Measurements from ENCODE around the gene SMIM43. TPM values are rescaled to one million over a fixed set of nuclear protein-coding genes. Genes with fewer than 3 reads are reported as not detected.
A peak's percentile ranks its signal among the peaks of the same experiment; 100 is the strongest.

SMIM43 gene
- 0.21 TPM for polyA plus RNA-seq (2013, experiment 1 of 2)
- 0.25 TPM for polyA plus RNA-seq (2013, experiment 2 of 2)

- WGBS (ENCODE audit: extremely low coverage, insufficient coverage, low lambda C conversion rate) = no CpG with 5 or more reads among the region's 75 CpGs
- Histone ChIP-seq H2BK15ac (replicated peaks; ENCODE audit: low read depth) (no peak within 1 kb of the TSS), H2BK120ac (ENCODE audit: low read depth, low read length) (no peak within 1 kb of the TSS), H3K9ac (ENCODE audit: low read length) (peak within 1 kb of the TSS; percentile 56), H3K4me1 (ENCODE audit: control insufficient read depth, low read depth, low read length) (no peaks in the 10 kb centered on the region), H3K27me3 (ENCODE audit: insufficient read depth, low read length, poor library complexity) (peaks cover 38% of the 10 kb centered on the region), H3K4ac (ENCODE audit: low read depth, low read length) (no peak within 1 kb of the TSS), H3K23ac (ENCODE audit: low read length) (no peak within 1 kb of the TSS), H2AK5ac (ENCODE audit: low read length) (no peak within 1 kb of the TSS), H3K4me3 (ENCODE audit: low read length) (peak within 1 kb of the TSS; percentile 36), H3K18ac (ENCODE audit: low read length) (no peak within 1 kb of the TSS), H3K56ac (ENCODE audit: low read length) (peak within 1 kb of the TSS; percentile 72), H4K8ac (ENCODE audit: low read depth, low read length) (no peak within 1 kb of the TSS), H3K79me1 (ENCODE audit: low read length) (no peaks in the 10 kb centered on the region), H3K79me2 (ENCODE audit: control insufficient read depth, insufficient read depth, low read length) (no peaks in the 10 kb centered on the region), H3K27ac (ENCODE audit: low read depth, low read length) (no peak within 1 kb of the TSS), H3K4me2 (ENCODE audit: low read length) (peak within 1 kb of the TSS; percentile 92), H4K5ac (ENCODE audit: low read length) (no peak within 1 kb of the TSS), H2BK5ac (ENCODE audit: low read length) (no peak within 1 kb of the TSS), H3K36me3 (ENCODE audit: control insufficient read depth, insufficient read depth, low read length) (no peaks in the 10 kb centered on the region)
- DNase-seq = peak; percentile 38
These were observed at the start of gene SMIM43 for GRCh38 chr4:121764702-121765367. TSS of gene SMIM43 (minus strand) at chr4:121765164. CDS start at chr4:121765105, 59 bp downstream.

GRCh38 chr4:121814756-121815155 is 49.8 kb upstream of the SMIM43 start:
- Histone ChIP-seq H4K5ac (ENCODE audit: low read length) (no peak overlapping the region), H3K36me3 (ENCODE audit: control insufficient read depth, insufficient read depth, low read length) (peaks cover 7% of the 10 kb centered on the region), H3K79me2 (ENCODE audit: control insufficient read depth, insufficient read depth, low read length) (no peaks in the 10 kb centered on the region), H3K4me1 (ENCODE audit: control insufficient read depth, low read depth, low read length) (no peaks in the 10 kb centered on the region), H3K56ac (ENCODE audit: low read length) (no peak overlapping the region), H3K79me1 (ENCODE audit: low read length) (peaks cover 2% of the 10 kb centered on the region), H3K4ac (ENCODE audit: low read depth, low read length) (no peak overlapping the region), H3K18ac (ENCODE audit: low read length) (no peak overlapping the region), H3K4me2 (ENCODE audit: low read length) (no peak overlapping the region), H2BK15ac (replicated peaks; ENCODE audit: low read depth) (no peak overlapping the region), H2BK5ac (ENCODE audit: low read length) (no peak overlapping the region), H3K9ac (ENCODE audit: low read length) (no peak overlapping the region), H3K27ac (ENCODE audit: low read depth, low read length) (no peak overlapping the region), H3K4me3 (ENCODE audit: low read length) (no peak overlapping the region), H4K8ac (ENCODE audit: low read depth, low read length) (no peak overlapping the region), H2BK120ac (ENCODE audit: low read depth, low read length) (no peak overlapping the region), H3K23ac (ENCODE audit: low read length) (no peak overlapping the region), H2AK5ac (ENCODE audit: low read length) (no peak overlapping the region), H3K27me3 (ENCODE audit: insufficient read depth, low read length, poor library complexity) (no peaks in the 10 kb centered on the region)
- DNase-seq = no peak
- WGBS (ENCODE audit: extremely low coverage, insufficient coverage, low lambda C conversion rate) = no CpG with 5 or more reads among the region's 2 CpGs

GRCh38 chr4:121811122-121811521 is 46.2 kb upstream of the SMIM43 start:
- Histone ChIP-seq H2AK5ac (ENCODE audit: low read length) (no peak overlapping the region), H3K4me3 (ENCODE audit: low read length) (no peak overlapping the region), H2BK15ac (replicated peaks; ENCODE audit: low read depth) (no peak overlapping the region), H4K8ac (ENCODE audit: low read depth, low read length) (no peak overlapping the region), H3K27ac (ENCODE audit: low read depth, low read length) (no peak overlapping the region), H2BK5ac (ENCODE audit: low read length) (no peak overlapping the region), H3K79me1 (ENCODE audit: low read length) (no peaks in the 10 kb centered on the region), H2BK120ac (ENCODE audit: low read depth, low read length) (no peak overlapping the region), H3K4me1 (ENCODE audit: control insufficient read depth, low read depth, low read length) (no peaks in the 10 kb centered on the region), H3K4ac (ENCODE audit: low read depth, low read length) (no peak overlapping the region), H3K18ac (ENCODE audit: low read length) (no peak overlapping the region), H3K4me2 (ENCODE audit: low read length) (no peak overlapping the region), H3K27me3 (ENCODE audit: insufficient read depth, low read length, poor library complexity) (no peaks in the 10 kb centered on the region), H3K79me2 (ENCODE audit: control insufficient read depth, insufficient read depth, low read length) (no peaks in the 10 kb centered on the region), H3K56ac (ENCODE audit: low read length) (no peak overlapping the region), H4K5ac (ENCODE audit: low read length) (no peak overlapping the region), H3K9ac (ENCODE audit: low read length) (no peak overlapping the region), H3K23ac (ENCODE audit: low read length) (no peak overlapping the region), H3K36me3 (ENCODE audit: control insufficient read depth, insufficient read depth, low read length) (peaks cover 2% of the 10 kb centered on the region)
- DNase-seq = no peak

- Histone ChIP-seq H3K79me1 (ENCODE audit: low read length) (no peaks in the 10 kb centered on the region), H3K4me3 (ENCODE audit: low read length) (no peak overlapping the region), H2AK5ac (ENCODE audit: low read length) (no peak overlapping the region), H3K36me3 (ENCODE audit: control insufficient read depth, insufficient read depth, low read length) (peaks cover 2% of the 10 kb centered on the region), H4K8ac (ENCODE audit: low read depth, low read length) (no peak overlapping the region), H3K18ac (ENCODE audit: low read length) (no peak overlapping the region), H3K23ac (ENCODE audit: low read length) (no peak overlapping the region), H3K4ac (ENCODE audit: low read depth, low read length) (no peak overlapping the region), H3K4me1 (ENCODE audit: control insufficient read depth, low read depth, low read length) (no peaks in the 10 kb centered on the region), H3K4me2 (ENCODE audit: low read length) (no peak overlapping the region), H3K79me2 (ENCODE audit: control insufficient read depth, insufficient read depth, low read length) (peaks cover 11% of the 10 kb centered on the region), H2BK5ac (ENCODE audit: low read length) (no peak overlapping the region), H3K27me3 (ENCODE audit: insufficient read depth, low read length, poor library complexity) (no peaks in the 10 kb centered on the region), H3K27ac (ENCODE audit: low read depth, low read length) (no peak overlapping the region), H3K9ac (ENCODE audit: low read length) (no peak overlapping the region), H2BK120ac (ENCODE audit: low read depth, low read length) (no peak overlapping the region), H3K56ac (ENCODE audit: low read length) (no peak overlapping the region), H4K5ac (ENCODE audit: low read length) (no peak overlapping the region), H2BK15ac (replicated peaks; ENCODE audit: low read depth) (no peak overlapping the region)
- DNase-seq = no peak
- WGBS (ENCODE audit: extremely low coverage, insufficient coverage, low lambda C conversion rate) = no CpG with 5 or more reads among the region's 4 CpGs
These were observed 41.4 kb upstream of the SMIM43 start for GRCh38 chr4:121806411-121806810.

GRCh38 chr4:121801715-121802075 is 36.7 kb upstream of the SMIM43 start:
- H3K4me2 ChIP-seq (ENCODE audit: low read length) = peak overlapping the region; percentile 35
- H3K9ac ChIP-seq (ENCODE audit: low read length) = peak overlapping the region; percentile 98
- WGBS (ENCODE audit: extremely low coverage, insufficient coverage, low lambda C conversion rate) = no CpG with 5 or more reads among the region's 4 CpGs
- no peak for DNase-seq
- H3K4me3 ChIP-seq (ENCODE audit: low read length) = peak overlapping the region; percentile 98
- peaks cover 13% of the 10 kb centered on the region for H3K79me2 ChIP-seq (ENCODE audit: control insufficient read depth, insufficient read depth, low read length)
- H3K56ac ChIP-seq (ENCODE audit: low read length) = peak overlapping the region; percentile 99
- no peak overlapping the region for H3K27ac ChIP-seq (ENCODE audit: low read depth, low read length)
- no peaks in the 10 kb centered on the region for H3K27me3 ChIP-seq (ENCODE audit: insufficient read depth, low read length, poor library complexity)
- H3K18ac ChIP-seq (ENCODE audit: low read length) = no peak overlapping the region
- no peaks in the 10 kb centered on the region for H3K4me1 ChIP-seq (ENCODE audit: control insufficient read depth, low read depth, low read length)
- peaks cover 2% of the 10 kb centered on the region for H3K36me3 ChIP-seq (ENCODE audit: control insufficient read depth, insufficient read depth, low read length)
- no peak overlapping the region for H3K23ac ChIP-seq (ENCODE audit: low read length)
- H2BK5ac ChIP-seq (ENCODE audit: low read length) = no peak overlapping the region
- no peak overlapping the region for H4K8ac ChIP-seq (ENCODE audit: low read depth, low read length)
- no peaks in the 10 kb centered on the region for H3K79me1 ChIP-seq (ENCODE audit: low read length)
- no peak overlapping the region for H2BK15ac ChIP-seq (replicated peaks; ENCODE audit: low read depth)
- H2BK120ac ChIP-seq (ENCODE audit: low read depth, low read length) = no peak overlapping the region
- no peak overlapping the region for H4K5ac ChIP-seq (ENCODE audit: low read length)
- no peak overlapping the region for H2AK5ac ChIP-seq (ENCODE audit: low read length)
- no peak overlapping the region for H3K4ac ChIP-seq (ENCODE audit: low read depth, low read length)

Measured in mesendoderm (in vitro differentiated cells).